Fibroblast of lung (primary cell): ENCODE data around the gene LAMB3.

Experiments used
- EZH2 ChIP-seq: IDR thresholded peaks from 2 replicates; pipeline ENCODE4 v1.5.1; 2012; ENCODE audit warnings: low read length, control low read depth, mild to moderate bottlenecking; ENCODE audit errors: missing control alignments
- TF ChIP-seq, protein P1 (sequence below), 2 donors: IDR thresholded peaks in 1 of 2; conservative IDR thresholded peaks in 1 of 2; 1 replicate in 1 of 2; 2 replicates in 1 of 2; pipeline ENCODE4 v1.5.1; 2011 to 2012; ENCODE audit warnings: low read length in 2 of 2, control low read depth in 1 of 2, inconsistent platforms in 1 of 2, low read depth in 1 of 2, mild to moderate bottlenecking in 1 of 2

DNA sequence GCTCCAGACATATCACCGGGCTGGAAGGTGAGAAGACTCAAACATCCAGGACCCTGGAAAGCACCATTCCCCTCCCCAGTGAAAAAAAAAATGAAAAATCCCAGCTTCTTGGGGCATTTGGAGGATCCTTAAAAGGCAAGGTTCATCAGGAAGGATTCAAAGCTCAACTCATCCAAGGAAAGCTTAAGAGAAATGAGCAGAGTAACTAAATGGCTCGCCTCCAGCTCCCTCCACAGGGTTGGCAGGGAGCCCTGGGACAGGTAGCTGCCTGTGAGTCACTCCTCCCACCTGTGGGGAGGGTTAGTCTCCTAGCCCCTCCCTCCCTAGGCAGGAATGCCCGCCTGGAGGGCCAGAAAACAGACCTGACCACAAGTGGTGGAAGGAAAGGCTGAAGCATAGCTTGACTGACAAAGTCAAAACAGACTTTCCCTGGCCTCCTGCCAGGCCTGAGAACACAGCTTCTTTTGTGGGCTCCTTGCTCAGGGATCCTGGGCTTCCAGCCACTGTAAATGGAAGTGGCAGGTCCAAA, 712 bp upstream of the LAMB3 start:
- TF ChIP-seq, protein P1, sequence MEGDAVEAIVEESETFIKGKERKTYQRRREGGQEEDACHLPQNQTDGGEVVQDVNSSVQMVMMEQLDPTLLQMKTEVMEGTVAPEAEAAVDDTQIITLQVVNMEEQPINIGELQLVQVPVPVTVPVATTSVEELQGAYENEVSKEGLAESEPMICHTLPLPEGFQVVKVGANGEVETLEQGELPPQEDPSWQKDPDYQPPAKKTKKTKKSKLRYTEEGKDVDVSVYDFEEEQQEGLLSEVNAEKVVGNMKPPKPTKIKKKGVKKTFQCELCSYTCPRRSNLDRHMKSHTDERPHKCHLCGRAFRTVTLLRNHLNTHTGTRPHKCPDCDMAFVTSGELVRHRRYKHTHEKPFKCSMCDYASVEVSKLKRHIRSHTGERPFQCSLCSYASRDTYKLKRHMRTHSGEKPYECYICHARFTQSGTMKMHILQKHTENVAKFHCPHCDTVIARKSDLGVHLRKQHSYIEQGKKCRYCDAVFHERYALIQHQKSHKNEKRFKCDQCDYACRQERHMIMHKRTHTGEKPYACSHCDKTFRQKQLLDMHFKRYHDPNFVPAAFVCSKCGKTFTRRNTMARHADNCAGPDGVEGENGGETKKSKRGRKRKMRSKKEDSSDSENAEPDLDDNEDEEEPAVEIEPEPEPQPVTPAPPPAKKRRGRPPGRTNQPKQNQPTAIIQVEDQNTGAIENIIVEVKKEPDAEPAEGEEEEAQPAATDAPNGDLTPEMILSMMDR (conservative IDR thresholded peaks at IDR 0.05 in 1 of 2, IDR thresholded peaks at IDR 0.05 in 1 of 2; ENCODE audit: low read depth in 1 of 2, low read length in 2 of 2): no peak
- no peak for TF ChIP-seq EZH2
